Lower leg skin (tissue), 4 donors: ENCODE data around the gene STUM. TPM values are rescaled to one million over a fixed set of nuclear protein-coding genes. Genes with fewer than 3 reads are reported as not detected.

Source experiments
- DNase-seq, 2 donors: peaks; one replicate each; pipeline ENCODE4 v3.0.0-alpha.2; 2019; ENCODE audit warnings: low spot score in 2 of 2
- H3K4me3 ChIP-seq: fragments of 200-600 bp; sonication (generic); 2 replicates; pipeline ENCODE4 v1.5.1; 2017; ENCODE audit warnings: mild to moderate bottlenecking, low read depth; ENCODE audit not compliant: poor library complexity, severe bottlenecking
- CTCF ChIP-seq, 3 donors: fragments of 450-650 bp; IDR thresholded peaks; one replicate each; pipeline ENCODE4 v1.5.1; 2016; ENCODE audit warnings: antibody characterized with exemption in 3 of 3, mild to moderate bottlenecking in 3 of 3, moderate library complexity in 2 of 3
- POLR2A ChIP-seq, 2 donors: fragments of 450-650 bp; IDR thresholded peaks; one replicate each; pipeline ENCODE4 v1.6.1; 2016 to 2017; ENCODE audit warnings: antibody characterized with exemption in 2 of 2, mild to moderate bottlenecking in 1 of 2, moderate library complexity in 1 of 2
- WGBS, 2 donors: methylation state at CpG; one replicate each; pipeline ENCODE4 v1.1.5; 2018; 5-methylcytosine and 5-hydroxymethylcytosine counted together
- intact Hi-C: fragments of 100-400 bp; cut with DNase I; formaldehyde crosslinking; loops from one replicate; pipeline ENCODE4 v1.15.0; 2023; ENCODE audit warnings: low total_unique reads
- total RNA-seq, 4 donors: library from RNA; depleted of rRNA; stranded (reverse); fragments of >200 nt; gene quantifications; one replicate each; pipeline ENCODE4 v1.1.0, GENCODE V29; 2016

The STUM gene
- total RNA-seq, 4 donors from 2014 or later = 1.0 to 6.6 (median 3.4) TPM

DNA sequence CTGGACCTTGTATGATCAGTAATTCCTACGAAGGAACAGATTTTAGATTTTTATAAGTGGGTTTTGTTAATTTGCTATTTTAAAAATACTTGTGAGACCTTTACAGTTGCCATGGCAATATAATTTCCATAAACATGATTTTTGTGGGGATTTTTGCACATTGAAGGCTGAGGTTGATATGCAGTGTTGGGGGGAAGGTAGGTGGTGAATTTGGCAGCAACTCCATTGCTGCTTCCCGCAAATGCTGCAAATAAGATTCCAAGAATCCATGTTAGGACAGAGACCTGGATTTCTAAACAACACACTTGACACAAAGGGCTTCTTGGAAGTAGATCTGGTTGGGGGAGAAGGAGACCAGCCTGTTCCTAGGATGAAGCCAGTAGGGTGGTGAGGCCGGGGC lies 18.2 kb downstream of the STUM start:
- no peak for DNase-seq
- WGBS, 2 donors = 74 to 87% methylated on average over 3 of the region's 3 CpGs
- no peak for TF ChIP-seq CTCF (IDR thresholded peaks at IDR 0.05)
- no peak for TF ChIP-seq POLR2A (IDR thresholded peaks at IDR 0.05)
- no peak overlapping the region for H3K4me3 ChIP-seq
- intact Hi-C loops = no loop called here

- intact Hi-C loops = no loop called here
- 28 to 34% methylated on average over 13 of the region's 13 CpGs for WGBS, 2 donors
- no peak overlapping the region for H3K4me3 ChIP-seq
- no peak for TF ChIP-seq CTCF (IDR thresholded peaks at IDR 0.05)
- TF ChIP-seq POLR2A (IDR thresholded peaks at IDR 0.05) = no peak
- no peak for DNase-seq
Observed at GRCh38 chr1:226568077-226568831, 19.7 kb downstream of the STUM start.

GRCh38 chr1:226568975-226569741 lies 20.6 kb downstream of the STUM start:
- 84% methylated on average over 6 of the region's 6 CpGs for WGBS, 2 donors
- TF ChIP-seq POLR2A (IDR thresholded peaks at IDR 0.05) = no peak
- no peak for TF ChIP-seq CTCF (IDR thresholded peaks at IDR 0.05)
- DNase-seq = no peak
- no peak overlapping the region for H3K4me3 ChIP-seq
- intact Hi-C loops = no loop called here

- 50 to 64% methylated on average over 4 of the region's 4 CpGs for WGBS, 2 donors
- intact Hi-C loops = no loop called here
Observed at GRCh38 chr1:226569879-226570547, 21.4 kb downstream of the STUM start.

DNA sequence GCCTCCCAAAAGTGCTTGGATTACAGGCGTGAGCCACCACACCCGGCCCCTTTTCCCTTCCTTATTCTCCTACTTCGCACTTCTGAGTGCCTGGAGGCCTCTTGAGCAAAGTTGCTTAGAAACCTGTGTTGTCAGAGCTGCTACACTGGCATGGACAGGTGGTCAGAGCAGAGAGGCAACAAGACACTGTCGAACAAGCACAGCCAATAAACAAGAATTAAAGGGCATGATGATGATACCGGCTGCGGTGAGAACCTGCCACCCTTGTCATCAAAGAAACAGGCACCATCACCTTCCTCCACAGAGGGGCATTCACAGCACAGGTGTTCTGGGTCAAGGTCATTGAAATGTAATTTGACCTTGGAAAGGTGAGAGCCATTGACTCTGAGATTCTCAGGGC lies 23.3 kb downstream of the STUM start:
- DNase-seq = no peak
- TF ChIP-seq CTCF (IDR thresholded peaks at IDR 0.05) (no peak), POLR2A (IDR thresholded peaks at IDR 0.05) (no peak)
- whole genome bisulfite sequencing, 2 donors = 71 to 76% methylated on average over 6 of the region's 6 CpGs
- intact Hi-C loops = no loop called here
- no peak overlapping the region for H3K4me3 ChIP-seq

More at GRCh38 chr1:226569879-226570547, 21.4 kb downstream of the STUM start:
- H3K4me3 ChIP-seq = no peak overlapping the region
- no peak for DNase-seq
- no peak for TF ChIP-seq POLR2A (IDR thresholded peaks at IDR 0.05)
- TF ChIP-seq CTCF (IDR thresholded peaks at IDR 0.05) = no peak
